ENCODE data around the gene CNTNAP4. TPM values are rescaled to one million over a fixed set of nuclear protein-coding genes. Genes with fewer than 3 reads are reported as not detected.

Gene CNTNAP4
- total RNA-seq = not detected
- long read RNA-seq = 0 reads

DNA sequence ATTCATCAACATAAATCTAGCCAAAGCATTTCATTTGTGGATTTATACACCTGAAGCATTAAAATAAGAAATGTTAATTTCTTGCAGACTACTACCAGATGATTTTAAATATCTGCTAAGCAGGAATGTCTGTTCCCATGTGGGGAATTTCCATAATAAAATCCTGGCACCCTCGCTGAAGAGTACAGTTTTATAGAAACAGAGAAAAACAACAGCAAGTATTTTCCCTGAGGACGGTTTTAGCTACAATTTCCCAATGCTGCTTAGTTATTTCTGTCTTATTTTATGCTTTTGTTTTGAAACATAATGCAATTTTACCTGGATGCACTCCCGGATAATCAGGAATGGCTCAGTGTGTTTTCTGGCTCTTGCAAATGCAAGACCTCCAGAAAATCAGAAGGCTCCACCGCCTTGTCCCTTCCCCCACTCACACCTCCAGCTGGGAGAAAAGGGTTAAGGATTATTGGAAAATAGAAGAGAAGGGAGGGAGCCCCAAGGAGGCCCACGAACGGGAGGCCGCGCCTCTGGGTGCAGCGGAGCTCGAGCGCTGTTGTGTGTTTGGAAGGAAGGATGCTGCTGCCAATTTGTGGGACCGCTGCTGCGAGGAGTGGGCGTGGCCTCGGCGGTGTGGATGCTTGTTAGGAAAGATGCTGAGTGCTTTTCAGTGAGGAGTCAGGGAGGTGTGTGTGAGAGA, at the start of gene CNTNAP4:
TSS of gene CNTNAP4 (plus strand) at position 657 of the 694 bp plus-strand sequence. CDS start 262 bp downstream, outside the sequence.
- ATAC-seq (ENCODE audit: poor library complexity) (no peak), DNase-seq (peak; percentile 59)
- intact Hi-C loops (cut with DNase I) = loop anchor here (10.0 kb wide), 1 partner anchor 898 kb away; no protein-coding TSS in a partner anchor

DNA sequence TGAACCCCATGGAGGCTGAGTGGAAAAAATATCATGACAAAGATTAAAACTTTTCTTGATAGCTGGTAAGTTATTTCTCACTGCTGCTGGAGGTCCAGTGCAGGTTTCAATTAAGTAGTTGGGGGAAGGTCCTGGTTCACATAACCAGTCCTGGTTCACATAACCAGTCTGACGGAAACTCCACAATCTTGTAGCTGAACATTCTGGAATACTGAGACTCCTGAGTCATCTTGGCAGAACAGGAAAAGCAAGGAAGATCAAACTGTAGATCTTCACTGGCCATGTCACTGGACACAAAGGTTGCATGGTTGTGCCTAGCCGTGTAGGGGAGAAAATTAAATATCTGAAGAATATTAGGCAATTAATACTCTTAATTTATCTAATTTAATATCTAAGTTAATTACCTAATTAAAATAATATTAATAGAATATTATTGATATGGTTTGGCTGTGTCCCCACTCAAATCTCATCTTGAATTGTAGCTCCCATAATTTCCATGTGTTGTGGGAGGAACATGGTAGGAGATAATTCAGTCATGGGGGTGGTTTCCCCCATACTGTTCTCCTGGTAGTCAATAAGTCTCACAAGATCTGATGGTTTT, 48.6 kb upstream of the CNTNAP4 start:
- intact Hi-C loops (cut with DNase I) = no loop called here

DNA sequence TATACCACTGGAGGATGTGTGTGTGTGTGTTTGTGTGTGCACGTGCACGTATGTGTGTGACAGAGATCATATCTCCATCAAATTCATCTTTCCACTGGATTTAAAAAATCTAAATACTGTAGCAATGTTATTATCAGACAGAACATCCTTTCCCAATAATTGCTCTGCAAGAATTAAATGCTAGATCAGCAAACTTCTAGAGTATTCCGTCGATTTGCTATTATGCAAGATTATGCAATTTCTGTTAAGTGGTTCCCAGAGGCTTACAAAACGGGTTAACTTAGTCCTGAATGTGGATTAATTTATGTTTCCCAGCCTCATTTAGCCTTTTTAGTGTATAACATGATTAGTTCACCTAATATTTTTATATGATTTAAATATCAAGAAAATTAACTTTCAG, 44.5 kb upstream of the CNTNAP4 start:
- intact Hi-C loops (cut with DNase I) = no loop called here
- DNase-seq = no peak
- no peak for ATAC-seq (ENCODE audit: poor library complexity)

More for the DNA sequence above, 48.6 kb upstream of the CNTNAP4 start:
- DNase-seq = no peak
- ATAC-seq (ENCODE audit: poor library complexity) = no peak

DNA sequence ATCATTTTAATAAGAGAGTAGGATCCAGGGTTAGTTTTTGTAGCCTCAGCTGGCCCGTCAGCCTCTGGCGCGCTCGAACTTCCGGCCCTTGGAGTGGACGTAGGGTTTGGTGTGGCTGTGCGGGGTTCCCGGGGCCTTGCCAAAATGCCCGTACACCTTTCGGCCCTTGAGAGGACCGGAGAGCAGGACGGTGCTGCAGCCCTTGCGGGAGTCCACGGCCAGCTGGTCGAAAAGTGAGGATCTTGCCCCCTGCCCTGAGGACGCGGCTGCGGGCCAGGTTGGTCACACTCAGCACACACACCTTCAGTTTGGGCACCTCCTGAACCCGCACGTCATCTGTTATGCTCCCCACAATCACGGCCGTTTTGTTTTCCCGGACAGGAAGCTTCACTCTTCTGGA, 42.2 kb upstream of the CNTNAP4 start:
- no peak for ATAC-seq (ENCODE audit: poor library complexity)
- DNase-seq = no peak
- intact Hi-C loops (cut with DNase I) = no loop called here

DNA sequence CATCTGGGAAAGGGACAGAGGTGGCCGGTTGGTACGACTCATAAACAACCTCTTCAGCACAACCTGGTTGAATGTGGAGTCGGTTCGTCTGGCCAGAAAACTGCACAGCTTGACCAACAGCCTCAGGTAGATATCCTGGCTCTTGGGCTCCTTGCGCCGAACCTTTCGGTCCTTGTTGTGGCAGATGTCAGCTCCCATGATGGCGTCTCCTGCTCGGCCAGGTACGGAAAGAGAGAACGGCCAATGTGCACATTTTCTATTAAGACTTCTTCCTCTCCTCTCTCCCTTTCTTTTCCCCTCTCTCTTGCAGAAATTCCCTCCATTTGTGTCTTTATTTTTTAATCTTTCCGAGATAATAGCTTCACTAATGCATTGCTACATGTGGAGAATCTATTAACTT, 41.8 kb upstream of the CNTNAP4 start:
- intact Hi-C loops (cut with DNase I) = no loop called here
- no peak for DNase-seq
- no peak for ATAC-seq (ENCODE audit: poor library complexity)

DNA sequence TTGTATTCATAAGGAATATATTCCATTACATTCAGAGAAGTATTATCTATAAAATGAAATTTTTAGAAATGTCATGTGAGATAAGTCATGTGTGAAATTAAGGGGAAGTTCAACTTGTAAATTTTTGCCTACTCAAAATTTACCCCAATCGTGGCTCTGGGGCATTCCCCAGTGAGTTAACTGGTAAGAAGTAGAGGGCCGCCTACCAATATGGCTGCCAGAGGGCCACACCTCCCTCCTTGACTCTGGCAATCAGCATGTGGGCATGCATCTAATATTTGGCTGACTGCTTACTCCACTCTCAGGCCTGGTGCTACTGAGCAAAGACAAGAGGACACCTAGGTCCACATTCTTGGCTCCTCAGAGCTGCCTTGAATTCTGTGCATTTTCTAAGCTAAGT, 39.7 kb upstream of the CNTNAP4 start:
- no peak for DNase-seq
- intact Hi-C loops (cut with DNase I) = no loop called here
- no peak for ATAC-seq (ENCODE audit: poor library complexity)

DNA sequence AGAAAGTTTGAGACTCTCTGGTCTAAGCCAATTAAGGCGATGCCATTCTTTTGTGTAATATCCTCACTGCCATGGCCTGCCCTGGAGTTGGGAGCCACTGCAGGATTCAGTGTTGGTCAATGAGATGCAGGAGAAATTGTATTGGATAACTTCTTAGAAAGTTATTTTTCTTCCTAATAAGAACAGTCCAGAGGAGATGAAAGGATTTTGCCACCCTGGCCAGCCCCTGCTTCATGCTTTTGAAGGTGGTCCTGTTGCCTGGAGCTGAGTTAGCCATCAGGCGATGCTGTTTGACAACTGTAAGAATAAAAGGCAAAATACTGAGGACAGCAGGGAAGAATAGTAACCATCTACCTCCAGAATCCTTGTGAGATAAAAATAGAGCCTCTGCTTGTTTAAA, 35.4 kb upstream of the CNTNAP4 start:
- ATAC-seq (ENCODE audit: poor library complexity) (no peak), DNase-seq (no peak)
- intact Hi-C loops (cut with DNase I) = no loop called here

DNA sequence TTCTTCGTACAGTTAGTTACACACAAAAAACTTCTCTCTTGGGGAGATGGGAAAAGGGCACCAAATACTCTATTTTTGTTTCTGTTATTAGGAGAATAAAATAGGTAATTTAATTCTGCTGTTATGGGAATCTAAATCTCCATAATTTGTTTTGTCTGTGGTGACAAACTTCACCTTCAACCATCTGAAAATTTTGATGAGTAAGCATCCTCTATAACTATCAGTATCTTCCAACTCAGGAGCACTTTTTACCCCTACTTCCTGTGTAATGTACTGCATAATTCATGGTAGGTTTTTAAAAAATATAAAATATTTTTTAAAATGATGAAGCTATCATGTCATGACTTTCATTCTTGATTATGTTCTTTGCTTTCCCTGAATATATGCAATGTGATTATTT, 33.6 kb upstream of the CNTNAP4 start:
- DNase-seq (no peak), ATAC-seq (ENCODE audit: poor library complexity) (no peak)
- intact Hi-C loops (cut with DNase I) = no loop called here

DNA sequence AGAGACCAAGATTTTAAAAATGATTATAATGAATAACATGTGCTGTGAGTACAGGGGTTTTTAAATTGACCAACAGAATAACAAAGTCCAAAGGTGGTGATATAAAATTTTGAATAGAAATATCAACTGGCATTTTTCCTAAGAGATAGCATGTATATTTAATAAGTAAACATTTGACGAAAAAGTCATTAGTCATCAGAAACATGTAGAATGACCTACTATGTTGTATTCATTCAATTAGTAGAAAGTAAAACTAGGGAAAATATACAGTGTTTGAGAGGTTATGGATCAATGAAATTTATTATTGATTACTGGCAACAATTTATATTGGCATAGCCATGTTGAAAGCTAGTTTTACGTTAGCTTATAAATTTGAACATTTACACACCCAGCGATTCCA, 30.6 kb upstream of the CNTNAP4 start:
- no peak for DNase-seq
- ATAC-seq (ENCODE audit: poor library complexity) = no peak
- intact Hi-C loops (cut with DNase I) = no loop called here

DNA sequence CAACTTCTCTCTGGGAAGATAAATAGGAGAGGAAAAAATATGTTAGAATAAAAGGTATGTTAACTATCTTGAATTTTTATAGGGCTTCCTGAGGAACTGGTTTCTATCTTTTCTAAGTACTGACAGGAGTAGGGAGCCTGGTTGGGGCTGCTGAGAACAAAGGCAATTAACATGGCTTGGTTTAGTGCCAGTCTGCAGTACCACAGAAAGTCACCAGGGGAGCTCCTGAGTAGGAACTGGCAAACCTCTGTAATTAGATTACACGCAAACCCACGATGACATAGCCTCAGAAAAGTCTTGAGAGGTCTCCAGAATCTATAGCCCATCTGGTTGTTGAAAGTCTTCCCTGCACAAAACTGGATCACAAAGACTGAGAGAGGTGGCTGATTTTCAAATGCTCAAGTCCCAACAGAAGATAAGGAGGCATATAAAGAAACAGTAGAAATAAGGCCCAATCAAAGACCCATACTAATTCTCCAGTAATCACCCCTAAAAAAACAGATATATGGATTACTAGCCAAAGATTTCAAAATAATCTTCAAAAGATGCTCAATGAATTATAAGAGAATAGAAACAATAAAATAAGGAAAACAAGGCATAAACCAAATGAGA, 11.7 kb upstream of the CNTNAP4 start:
- ATAC-seq (ENCODE audit: poor library complexity) (no peak), DNase-seq (no peak)
- intact Hi-C loops (cut with DNase I) = no loop called here

DNA sequence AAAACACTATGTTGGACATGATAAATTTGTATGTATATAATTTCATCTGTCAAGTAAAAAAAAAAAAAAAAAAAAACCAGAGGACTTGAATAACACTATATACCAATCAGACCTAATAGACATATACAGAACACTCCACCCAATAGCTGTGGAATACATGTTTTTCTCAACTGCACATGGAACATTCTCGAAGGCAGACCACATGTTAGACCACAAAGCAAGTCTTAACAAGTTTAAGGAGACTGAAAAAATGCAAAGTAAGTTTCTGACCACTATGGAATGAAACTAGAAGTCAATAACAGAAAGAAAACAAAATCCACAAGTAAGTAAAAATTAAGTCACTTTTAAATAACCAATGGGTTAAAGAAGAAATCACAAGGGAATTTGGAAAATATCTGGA, 8.4 kb upstream of the CNTNAP4 start:
- no peak for ATAC-seq (ENCODE audit: poor library complexity)

DNA sequence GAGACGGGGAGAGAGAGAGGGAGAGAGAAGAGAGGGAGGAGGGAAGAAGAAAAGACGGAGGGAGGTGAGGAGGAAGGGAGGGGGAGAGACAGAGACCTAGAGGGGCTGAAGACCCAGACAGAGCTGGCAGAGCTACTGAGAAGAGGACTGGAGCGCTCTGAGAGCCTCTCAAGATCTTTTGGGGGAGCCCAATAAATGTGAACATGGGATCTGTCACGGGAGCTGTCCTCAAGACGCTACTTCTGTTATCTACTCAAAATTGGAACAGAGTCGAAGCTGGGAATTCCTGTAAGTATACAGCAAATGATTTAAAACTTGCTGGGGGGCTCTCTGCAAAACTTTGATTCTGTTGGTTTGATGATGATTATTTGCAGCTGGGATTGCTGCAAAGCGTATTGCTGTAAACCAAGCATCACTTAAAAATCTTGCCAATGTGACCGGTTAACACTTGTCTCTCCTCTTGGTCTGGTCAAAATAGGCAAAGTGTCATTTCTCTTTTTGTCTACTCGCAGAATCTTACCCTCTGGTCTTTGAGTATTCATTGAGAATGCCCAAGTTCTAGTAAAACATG, 344 bp downstream of the CNTNAP4 start:
- intact Hi-C loops (cut with DNase I) = loop anchor here (10.0 kb wide), 1 partner anchor 897 kb away; no protein-coding TSS in a partner anchor
- ATAC-seq (ENCODE audit: poor library complexity) = no peak
- no peak for DNase-seq

More for the DNA sequence above, 8.4 kb upstream of the CNTNAP4 start:
- intact Hi-C loops (cut with DNase I) = no loop called here
- DNase-seq = no peak

DNA sequence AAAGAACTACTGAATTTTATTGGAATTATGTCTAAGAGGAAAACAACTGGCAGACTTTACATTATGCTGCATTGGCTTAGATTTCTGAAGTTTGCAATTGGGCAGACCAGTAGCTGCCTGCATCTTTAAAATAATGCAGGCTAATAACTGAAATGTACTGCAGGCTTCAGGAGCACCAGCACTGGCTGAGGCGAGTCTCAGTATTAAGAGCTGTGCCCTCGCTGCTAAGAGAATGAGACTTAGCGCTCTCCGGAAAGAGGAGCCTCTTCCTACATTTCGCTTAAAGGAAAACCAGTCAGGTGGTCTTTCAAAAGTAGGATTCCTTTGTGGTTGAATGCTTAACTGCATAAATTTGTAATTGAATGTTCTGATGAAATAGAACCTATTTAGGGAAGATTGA, 885 bp downstream of the CNTNAP4 start:
- intact Hi-C loops (cut with DNase I) = loop anchor here (10.0 kb wide), 1 partner anchor 897 kb away; no protein-coding TSS in a partner anchor
- no peak for DNase-seq
- no peak for ATAC-seq (ENCODE audit: poor library complexity)

DNA sequence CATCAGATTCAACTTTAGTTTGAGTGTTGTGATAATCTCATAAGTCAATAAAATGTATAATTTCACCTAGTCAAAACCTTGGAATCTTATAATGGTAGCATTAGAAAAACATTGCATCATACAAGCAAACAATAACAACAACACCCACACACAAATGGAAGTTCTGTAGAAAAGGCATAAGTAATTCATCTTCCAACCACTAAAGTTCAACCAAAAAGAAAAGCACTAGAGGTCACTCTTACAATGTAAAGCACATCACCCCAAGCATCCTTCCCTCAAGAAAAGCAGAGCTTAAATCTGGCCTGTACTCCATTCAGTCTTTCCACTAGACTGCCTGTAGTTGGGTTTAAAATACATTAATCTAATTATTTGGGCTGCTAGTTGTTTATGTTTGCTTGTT, 1.8 kb downstream of the CNTNAP4 start:
- no peak for ATAC-seq (ENCODE audit: poor library complexity)
- DNase-seq = no peak
- intact Hi-C loops (cut with DNase I) = loop anchor here (10.0 kb wide), 1 partner anchor 896 kb away; no protein-coding TSS in a partner anchor

DNA sequence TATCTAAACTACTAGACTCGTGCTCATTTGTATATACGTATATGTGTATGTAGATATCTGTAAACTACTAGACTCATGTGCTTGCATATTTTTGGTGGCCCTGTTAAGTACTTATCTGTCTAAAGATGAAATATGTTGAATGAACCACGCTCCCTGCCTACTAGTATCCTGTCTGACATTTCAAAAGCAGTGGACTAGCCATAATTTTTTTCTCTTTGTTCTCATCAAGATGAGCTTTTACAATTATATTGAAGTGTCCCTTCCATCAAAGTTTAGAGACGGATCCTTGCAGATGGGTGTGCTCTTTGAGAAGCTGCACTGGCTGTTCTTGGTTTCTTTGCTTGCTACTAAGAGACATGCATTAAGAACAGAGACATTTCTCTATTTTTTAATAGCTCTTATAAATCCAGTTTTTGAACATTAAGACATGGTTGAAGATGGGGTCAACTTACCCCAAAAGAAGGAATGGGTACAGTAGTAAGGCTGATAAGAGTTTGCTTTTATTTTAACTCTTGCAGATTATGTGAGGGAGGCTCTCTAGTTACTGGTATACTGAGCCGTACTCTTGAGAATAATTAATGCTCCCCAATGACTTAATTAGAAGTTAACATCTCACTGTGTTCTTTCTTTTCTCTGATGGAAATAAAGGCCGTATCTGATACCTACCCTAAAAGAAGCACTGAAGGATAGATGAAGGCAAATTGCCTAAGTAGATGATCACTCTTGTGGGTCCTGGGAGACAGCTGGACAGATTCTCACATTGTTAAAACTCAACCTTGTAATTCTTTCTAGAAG, 3.4 kb downstream of the CNTNAP4 start:
- intact Hi-C loops (cut with DNase I) = no loop called here
- no peak for DNase-seq
- no peak for ATAC-seq (ENCODE audit: poor library complexity)

DNA sequence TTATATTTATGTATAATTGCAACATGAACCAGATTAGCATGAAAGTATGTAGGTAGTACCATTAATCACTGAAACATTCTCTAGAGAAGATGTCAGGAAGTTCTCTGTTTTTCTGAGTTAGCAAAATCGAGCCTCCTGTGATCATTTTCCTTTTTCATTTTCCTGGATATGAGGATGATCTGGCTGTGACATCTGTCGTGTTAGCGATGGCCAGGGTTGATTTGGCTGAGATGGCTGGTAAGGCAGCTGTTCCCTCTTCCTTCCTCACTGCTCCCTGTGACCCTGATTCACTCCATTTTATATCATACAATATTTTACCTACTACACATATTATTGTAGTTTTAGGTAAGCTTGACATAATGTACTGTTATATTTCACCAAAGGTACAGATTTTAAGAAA, 10.3 kb downstream of the CNTNAP4 start:
- no peak for ATAC-seq (ENCODE audit: poor library complexity)

DNA sequence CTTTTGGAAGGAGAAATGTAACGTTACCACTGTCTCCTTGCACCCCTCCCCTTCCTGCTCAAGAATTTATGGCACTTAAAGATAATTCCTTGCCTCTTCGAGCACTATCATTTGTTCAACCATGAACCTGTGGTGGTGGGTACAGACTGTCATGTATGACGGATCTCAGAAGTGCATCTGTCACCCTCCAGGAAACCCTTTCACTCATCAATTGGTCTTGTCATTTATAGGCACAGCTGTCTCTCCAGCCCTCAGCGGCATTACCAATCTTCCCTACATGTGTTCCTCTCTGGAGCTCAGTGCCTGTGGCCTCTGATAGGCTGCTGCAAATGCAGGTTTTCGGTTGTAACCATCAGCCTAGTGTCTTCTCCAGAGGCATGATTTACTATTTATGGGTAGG, 15.0 kb downstream of the CNTNAP4 start:
- DNase-seq = no peak
- no peak for ATAC-seq (ENCODE audit: poor library complexity)
- intact Hi-C loops (cut with DNase I) = no loop called here

More for the DNA sequence above, 10.3 kb downstream of the CNTNAP4 start:
- intact Hi-C loops (cut with DNase I) = no loop called here
- no peak for DNase-seq

DNA sequence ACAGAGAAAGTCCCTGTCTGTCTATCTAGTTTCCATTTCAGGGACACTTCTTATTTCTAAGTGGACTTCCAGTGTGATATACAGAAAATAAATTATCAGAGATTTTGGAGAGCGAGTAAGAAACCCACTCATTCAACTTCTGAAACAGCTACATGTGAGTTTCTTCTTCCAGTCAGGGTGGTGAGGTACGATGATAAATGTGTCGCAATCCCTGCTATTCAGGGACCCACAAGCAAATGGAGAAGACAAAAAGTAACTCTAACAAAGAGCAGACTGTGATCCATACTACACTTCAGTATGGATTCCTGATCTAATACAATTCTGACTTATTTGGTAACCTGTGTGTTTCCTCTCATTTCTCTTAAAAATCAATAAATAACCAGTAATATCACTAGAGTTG, 16.8 kb downstream of the CNTNAP4 start:
- DNase-seq = no peak
- intact Hi-C loops (cut with DNase I) = no loop called here
- ATAC-seq (ENCODE audit: poor library complexity) = no peak
